AG04450 (cell line): ENCODE results near the gene PNPLA1. TPM values are rescaled to one million over a fixed set of nuclear protein-coding genes. Genes with fewer than 3 reads are reported as not detected.

Experiments used
- CTCF ChIA-PET: fragments of 300-600, 350-600 bp; formaldehyde crosslinking; extraction: SDS; loops from one replicate; lab custom pipeline; 2022; ENCODE audit warnings: antibody characterized with exemption, inconsistent platforms; lab: Charles Lee
- POLR2A ChIA-PET: fragments of 350-600 bp; formaldehyde crosslinking; extraction: SDS; loops from one replicate; lab custom pipeline; 2021; ENCODE audit warnings: antibody characterized with exemption, inconsistent platforms; lab: Yijun Ruan, JAX
- DNase-seq: peaks from one replicate; pipeline ENCODE4 v3.0.0-alpha.2; 2011; ENCODE audit warnings: low read depth, low spot score
- H3K27ac ChIP-seq: one replicate; pipeline ENCODE4 v1.5.1; 2012; ENCODE audit warnings: low read depth, low read length, control low read depth
- H3K27me3 ChIP-seq: one replicate; pipeline ENCODE4 v1.6.0; 2012; ENCODE audit warnings: low read length; ENCODE audit not compliant: control insufficient read depth, insufficient read depth
- H3K4me3 ChIP-seq: 2 replicates; pipeline ENCODE4 v1.5.1; 2011; ENCODE audit warnings: mild to moderate bottlenecking, low read depth, low read length, control low read depth
- H3K9me3 ChIP-seq: 2 replicates; pipeline ENCODE4 v1.5.1; 2012; ENCODE audit warnings: low read length; ENCODE audit not compliant: control insufficient read depth, insufficient read depth
- polyA plus RNA-seq: library from polyadenylated mRNA; depleted of rRNA; stranded (reverse); fragments of >200 nt; gene quantifications from 2 replicates; pipeline ENCODE4 v1.2.3, GENCODE V29; 2011
- TF ChIP-seq, protein P1 (sequence below): IDR thresholded peaks from 2 replicates; pipeline ENCODE4 v1.5.1; 2011; ENCODE audit warnings: low read depth, low read length, control low read depth, inconsistent platforms

Gene PNPLA1
- polyA plus RNA-seq, 1 experiment = not detected

DNA sequence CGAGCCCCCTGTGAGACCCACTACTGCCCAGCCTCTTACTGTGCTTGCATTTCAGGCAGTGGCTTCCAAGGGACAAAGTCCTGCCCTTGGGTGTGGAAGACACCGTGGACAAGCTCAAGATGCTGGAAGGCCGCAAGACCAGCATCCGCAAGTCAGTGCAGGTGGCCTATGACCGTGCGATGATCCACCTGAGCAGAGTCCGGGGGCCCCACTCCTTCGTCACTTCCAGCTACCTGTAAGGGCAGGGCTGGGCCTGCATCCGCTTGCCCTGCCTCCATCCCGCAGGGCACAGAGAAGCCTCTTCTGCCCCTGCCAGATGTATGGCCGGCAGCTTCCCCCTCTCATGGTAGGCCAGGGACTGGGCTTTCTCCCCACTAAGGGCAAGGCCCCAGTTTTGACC, 39.5 kb upstream of the PNPLA1 start:
- H3K27ac ChIP-seq = no peak overlapping the region
- TF ChIP-seq, protein P1, sequence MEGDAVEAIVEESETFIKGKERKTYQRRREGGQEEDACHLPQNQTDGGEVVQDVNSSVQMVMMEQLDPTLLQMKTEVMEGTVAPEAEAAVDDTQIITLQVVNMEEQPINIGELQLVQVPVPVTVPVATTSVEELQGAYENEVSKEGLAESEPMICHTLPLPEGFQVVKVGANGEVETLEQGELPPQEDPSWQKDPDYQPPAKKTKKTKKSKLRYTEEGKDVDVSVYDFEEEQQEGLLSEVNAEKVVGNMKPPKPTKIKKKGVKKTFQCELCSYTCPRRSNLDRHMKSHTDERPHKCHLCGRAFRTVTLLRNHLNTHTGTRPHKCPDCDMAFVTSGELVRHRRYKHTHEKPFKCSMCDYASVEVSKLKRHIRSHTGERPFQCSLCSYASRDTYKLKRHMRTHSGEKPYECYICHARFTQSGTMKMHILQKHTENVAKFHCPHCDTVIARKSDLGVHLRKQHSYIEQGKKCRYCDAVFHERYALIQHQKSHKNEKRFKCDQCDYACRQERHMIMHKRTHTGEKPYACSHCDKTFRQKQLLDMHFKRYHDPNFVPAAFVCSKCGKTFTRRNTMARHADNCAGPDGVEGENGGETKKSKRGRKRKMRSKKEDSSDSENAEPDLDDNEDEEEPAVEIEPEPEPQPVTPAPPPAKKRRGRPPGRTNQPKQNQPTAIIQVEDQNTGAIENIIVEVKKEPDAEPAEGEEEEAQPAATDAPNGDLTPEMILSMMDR = no peak
- H3K27me3 ChIP-seq = no peaks in the 10 kb centered on the region
- no peaks in the 10 kb centered on the region for H3K9me3 ChIP-seq
- ChIA-PET CTCF (interaction anchor here (0.6 kb wide), 1 partner anchor 18 kb away, joined by 3 read pairs; no protein-coding TSS in a partner anchor), POLR2A (no interaction called here)
- no peak overlapping the region for H3K4me3 ChIP-seq
- DNase-seq = no peak

DNA sequence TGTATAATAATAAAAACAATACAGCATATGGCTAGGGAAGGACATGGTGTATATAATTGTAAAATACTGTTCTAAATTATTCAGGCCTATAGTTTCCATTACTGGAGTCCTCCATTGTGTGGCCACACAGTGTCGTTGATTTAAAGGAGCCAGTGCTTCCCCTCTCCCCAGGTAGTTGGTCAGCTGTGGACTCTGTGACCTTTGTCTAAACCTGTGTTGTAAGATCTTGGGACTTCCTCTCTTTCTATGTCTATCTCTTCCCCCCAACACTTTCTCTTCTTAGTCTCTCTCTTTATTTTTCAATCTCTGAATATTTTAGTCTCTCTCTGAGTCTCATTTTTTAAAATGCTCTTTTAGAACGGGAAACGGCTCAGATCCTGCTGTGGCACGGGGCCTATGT, 37.7 kb upstream of the PNPLA1 start:
- ChIA-PET CTCF (no interaction called here), POLR2A (no interaction called here)
- Histone ChIP-seq H3K27me3 (no peaks in the 10 kb centered on the region), H3K27ac (no peak overlapping the region), H3K9me3 (no peaks in the 10 kb centered on the region; the same call in 1 of the 2 replicates), H3K4me3 (no peak overlapping the region)
- TF ChIP-seq, protein P1 = no peak
- no peak for DNase-seq

DNA sequence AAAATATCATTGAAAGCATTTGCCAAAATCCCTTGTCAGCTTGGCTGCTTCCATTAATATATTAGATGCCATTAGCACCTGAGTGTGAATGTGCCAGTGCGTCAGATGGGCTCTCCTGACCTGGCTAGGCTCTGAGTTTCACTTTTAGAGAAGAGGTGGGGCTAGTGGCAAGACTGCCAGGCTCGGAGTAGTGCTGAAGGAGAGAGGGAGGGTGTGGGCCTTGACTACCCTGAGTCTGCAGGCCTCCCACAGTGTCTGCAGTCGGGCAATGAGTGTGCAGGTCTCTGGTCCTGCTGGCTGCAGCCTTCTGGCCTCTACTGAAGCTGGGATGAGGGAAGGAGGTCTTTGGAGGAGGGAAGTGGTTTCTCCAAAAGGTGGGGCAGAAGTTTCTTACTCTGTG, 34.6 kb upstream of the PNPLA1 start:
- CTCF ChIA-PET = no interaction called here
- POLR2A ChIA-PET = no interaction called here

DNA sequence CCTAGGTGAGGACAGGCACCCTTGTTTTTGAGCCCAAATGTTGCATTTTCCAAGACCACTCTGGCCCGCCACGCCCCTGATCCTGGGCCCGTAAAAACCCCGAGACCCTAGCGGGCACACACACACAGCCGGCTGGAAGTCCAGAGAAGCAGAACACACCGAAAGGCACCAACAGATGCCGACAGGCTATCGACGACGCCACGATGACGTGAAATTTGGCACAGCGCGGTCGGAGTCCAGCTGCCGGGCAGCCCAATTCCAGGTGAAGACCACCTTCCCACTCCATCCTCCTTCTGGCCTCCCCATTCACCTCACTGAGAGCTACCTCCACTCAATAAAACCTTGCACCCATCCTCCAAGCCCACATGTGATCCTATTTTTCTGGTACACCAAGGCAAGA, 34.0 kb upstream of the PNPLA1 start:
- Histone ChIP-seq H3K27ac (no peak overlapping the region), H3K27me3 (no peaks in the 10 kb centered on the region), H3K9me3 (no peaks in the 10 kb centered on the region; the same call in 1 of the 2 replicates), H3K4me3 (no peak overlapping the region)
- POLR2A ChIA-PET = no interaction called here
- CTCF ChIA-PET = no interaction called here
- TF ChIP-seq, protein P1 = no peak
- no peak for DNase-seq

More for the DNA sequence above, 34.6 kb upstream of the PNPLA1 start:
- TF ChIP-seq, protein P1 = no peak
- no peak overlapping the region for H3K27ac ChIP-seq
- H3K9me3 ChIP-seq = no peaks in the 10 kb centered on the region; the same call in 1 of the 2 replicates
- no peaks in the 10 kb centered on the region for H3K27me3 ChIP-seq
- no peak for DNase-seq
- no peak overlapping the region for H3K4me3 ChIP-seq

DNA sequence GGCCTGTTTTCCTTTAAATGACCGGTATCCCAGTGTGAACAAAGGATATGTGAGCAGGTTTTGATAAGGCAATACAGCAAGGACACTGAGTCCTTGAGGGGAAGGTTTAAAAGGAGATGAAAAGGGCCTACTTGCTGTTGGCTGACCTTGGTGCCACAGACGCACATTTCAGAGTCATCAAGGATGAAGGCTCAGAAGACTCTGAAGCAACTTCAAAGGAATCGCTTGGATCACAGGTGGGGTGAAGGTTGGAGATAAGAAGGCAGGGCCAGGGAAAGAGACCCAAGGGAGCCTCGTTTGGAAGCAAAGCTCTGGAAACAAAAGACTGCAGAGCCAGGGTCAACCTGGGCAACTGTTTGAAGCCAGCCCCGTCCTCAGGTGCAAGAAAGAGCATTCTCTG, 30.1 kb upstream of the PNPLA1 start:
- DNase-seq = no peak
- Histone ChIP-seq H3K9me3 (no peaks in the 10 kb centered on the region; the same call in 1 of the 2 replicates), H3K27ac (no peak overlapping the region), H3K4me3 (no peak overlapping the region), H3K27me3 (no peaks in the 10 kb centered on the region)
- TF ChIP-seq, protein P1 = no peak
- POLR2A ChIA-PET = no interaction called here
- CTCF ChIA-PET = no interaction called here
